ENCODE measurements around the gene TNFRSF11A.

Gene TNFRSF11A

GRCh38 chr18:62384610-62385097, 59.5 kb downstream of the TNFRSF11A start:
- DNase-seq, result no peak

DNA sequence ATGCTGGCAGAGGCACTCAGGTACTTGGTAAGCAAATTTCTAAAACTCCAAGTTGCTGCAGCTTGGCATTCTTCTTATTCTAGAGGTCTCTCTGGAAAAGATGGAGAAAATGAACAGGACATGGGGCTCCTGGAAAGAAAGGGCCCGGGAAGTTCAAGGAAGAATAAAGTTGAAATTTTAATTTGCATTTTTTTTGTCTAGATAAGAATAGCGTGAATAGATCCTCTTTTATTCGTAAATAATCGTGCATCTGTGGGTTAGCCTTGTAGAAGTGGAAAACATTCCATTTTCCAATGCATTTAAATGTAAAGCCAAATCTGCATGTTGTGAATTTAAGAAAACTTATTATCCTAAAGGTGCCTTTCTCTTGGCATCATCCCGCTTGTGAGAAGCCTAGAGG, 61.0 kb downstream of the TNFRSF11A start:
- no peak for DNase-seq

DNA sequence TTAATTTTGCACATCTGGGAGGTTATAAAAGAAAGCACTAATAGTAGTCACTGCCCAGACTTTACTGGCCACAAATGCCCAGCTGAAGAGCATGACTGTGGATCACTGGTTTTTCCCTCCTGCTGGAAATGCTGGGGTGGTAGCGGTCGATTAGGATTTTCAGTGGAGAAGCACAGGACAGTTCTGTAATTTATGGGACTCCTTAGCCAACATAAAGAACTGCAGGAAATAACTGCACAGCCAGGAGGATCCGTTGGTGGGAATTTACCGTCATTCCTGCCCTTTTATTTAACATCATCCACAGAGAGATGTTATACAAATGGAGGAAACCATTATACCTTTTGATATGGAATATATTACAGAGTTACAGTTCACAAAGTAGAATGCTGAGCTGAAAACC, 61.5 kb downstream of the TNFRSF11A start:
- DNase-seq, result no peak

GRCh38 chr18:62387257-62387656, 62.1 kb downstream of the TNFRSF11A start:
- no peak for DNase-seq

DNA sequence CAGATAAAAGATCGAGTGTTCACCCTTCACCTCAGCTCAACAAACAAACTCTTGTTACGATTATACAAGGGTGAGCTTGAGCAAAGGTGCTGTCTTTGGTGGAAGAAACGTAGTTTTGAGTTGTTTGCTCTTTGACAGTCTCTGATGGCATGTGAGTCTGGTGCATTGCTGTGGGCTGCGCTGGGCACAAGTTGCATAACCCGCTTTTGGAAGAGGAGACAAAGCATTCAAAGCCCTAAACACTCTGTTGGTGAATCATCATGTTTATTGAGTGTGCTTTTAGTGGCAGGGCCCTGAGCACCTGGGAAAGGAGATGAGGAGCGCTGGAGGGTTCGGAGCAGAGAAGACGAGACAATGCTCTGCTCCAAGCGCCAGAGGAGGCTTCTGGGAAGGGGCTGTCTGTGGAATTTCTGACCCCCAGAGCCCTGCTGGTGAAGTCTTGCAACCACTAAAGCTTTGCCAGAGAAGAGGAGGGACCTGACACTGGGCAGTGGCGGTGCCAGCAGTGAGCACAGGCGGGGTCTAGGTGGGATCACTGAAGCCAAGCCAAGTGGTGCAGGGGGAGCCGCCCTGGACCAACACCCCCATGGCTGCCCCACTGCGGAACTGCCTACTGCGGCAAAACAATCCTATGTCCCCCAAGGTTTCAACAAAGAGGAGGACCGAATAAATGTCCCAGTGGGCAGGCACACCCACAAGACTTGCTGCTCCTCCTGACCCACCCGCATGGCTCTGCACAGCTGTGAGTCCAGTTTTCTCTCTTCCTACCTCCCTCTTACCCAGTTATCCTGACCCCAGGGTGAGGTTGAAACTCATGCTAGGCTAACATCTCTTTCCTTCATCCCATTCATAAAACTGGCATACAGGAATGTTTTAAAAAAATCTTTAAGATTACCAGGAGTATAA, 64.0 kb downstream of the TNFRSF11A start:
- DNase-seq, result no peak

GRCh38 chr18:62389761-62390481, 64.8 kb downstream of the TNFRSF11A start:
- no peak for DNase-seq

GRCh38 chr18:62394006-62394763, 69.1 kb downstream of the TNFRSF11A start:
- no peak for DNase-seq

- DNase-seq, result no peak
Measured at GRCh38 chr18:62396381-62396780, 71.3 kb downstream of the TNFRSF11A start.

- DNase-seq, result no peak
Measured at GRCh38 chr18:62396967-62397366, 71.9 kb downstream of the TNFRSF11A start.

- DNase-seq, result no peak
Measured at GRCh38 chr18:62398291-62398690, 73.2 kb downstream of the TNFRSF11A start.

- DNase-seq, result no peak
Measured at GRCh38 chr18:62399276-62399675, 74.2 kb downstream of the TNFRSF11A start.

DNA sequence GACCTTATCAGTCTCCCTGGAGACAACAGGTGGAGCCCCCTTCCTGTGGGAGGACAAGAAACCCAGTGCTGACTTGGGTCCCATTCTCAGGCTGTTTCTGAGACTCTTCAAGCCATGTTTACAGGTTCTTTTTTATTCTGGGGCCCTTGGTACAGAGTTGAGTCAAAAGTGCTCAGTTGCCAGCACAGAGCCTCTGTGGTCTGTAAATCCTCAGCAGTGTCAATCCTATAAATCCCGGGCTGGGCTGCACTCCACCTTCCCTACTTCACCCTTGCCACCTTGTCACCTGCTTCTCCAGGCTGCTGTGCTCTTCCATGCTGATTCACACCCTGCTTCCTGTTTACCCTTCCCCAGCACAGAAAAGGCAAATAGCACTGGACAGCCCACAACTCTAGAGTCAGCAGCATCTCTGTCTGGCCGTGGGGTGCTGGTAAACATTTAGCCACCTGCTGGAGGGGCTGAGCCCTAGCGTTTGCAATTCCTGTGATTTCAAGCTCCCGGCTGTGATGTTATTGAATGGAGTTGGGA, 74.7 kb downstream of the TNFRSF11A start:
- no peak for DNase-seq

DNA sequence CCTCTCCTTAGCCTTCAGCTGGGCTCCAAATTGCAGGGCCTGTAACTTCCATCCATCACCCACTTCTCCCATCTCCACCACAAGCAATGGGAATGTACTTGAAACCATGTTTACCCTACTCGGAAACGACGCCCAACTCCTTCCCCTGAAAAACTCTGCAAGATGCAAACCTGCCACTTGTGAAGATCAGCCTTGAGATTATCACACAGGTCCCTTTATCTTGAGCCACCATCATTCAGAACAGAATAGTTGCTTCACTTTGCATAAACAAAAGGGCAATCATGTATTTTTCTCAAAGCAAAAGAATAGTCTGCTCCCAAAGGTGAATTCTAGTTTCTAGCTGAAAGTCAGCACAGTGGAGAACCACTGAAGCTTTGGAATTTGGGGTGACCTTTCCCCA, 75.8 kb downstream of the TNFRSF11A start:
- DNase-seq, result peak; percentile 1

DNA sequence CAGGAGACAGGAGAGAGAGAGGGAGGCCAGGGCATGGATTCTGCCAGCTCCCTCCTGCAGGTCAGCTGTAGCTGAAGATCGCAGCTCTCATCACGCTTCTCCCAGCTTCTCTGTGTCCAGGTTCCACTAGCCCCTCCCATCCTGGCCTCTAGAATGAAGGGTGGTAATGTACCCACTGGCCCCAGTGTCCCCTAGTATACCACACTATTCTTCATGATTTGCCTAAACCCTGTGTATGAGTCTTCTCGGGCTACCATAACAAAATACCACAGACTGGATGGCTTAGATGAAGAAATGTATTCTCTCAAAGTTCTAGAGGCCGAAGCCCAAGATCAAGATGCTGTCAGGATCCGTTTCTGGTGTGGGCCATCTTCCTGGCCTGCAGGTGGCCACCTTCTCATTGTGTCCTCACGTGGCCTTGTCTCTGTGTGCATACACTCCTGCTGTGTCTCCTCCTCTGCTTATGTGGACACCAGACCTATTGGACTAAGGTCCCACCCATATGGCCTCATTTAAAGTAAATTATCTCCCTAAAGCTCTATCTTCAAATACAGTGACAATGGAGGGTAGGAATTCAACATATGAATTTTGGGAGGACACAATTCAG, 77.3 kb downstream of the TNFRSF11A start:
- no peak for DNase-seq

DNA sequence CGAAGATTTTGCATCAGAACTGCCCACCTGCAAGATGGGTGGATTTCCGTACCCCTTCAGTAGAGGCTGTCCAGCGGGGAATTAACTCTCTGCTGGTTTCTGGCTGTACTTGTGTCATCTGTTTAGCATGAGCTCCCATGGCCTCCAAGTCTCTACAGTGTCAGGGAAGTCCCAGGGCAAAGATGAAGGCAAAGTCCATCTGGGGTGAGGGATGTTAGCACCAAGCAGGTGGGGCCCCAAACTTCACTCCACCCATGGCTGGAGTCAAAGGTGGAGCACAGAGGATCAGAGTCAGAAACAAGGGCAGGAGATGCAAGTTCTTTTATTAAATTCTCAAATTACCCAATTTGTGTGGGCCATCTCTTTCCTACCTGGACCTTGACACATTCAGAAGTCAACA, 78.0 kb downstream of the TNFRSF11A start:
- no peak for DNase-seq

- no peak for DNase-seq
Measured at GRCh38 chr18:62404881-62405280, 79.8 kb downstream of the TNFRSF11A start.

- no peak for DNase-seq
Measured at GRCh38 chr18:62407660-62408059, 82.5 kb downstream of the TNFRSF11A start.

DNA sequence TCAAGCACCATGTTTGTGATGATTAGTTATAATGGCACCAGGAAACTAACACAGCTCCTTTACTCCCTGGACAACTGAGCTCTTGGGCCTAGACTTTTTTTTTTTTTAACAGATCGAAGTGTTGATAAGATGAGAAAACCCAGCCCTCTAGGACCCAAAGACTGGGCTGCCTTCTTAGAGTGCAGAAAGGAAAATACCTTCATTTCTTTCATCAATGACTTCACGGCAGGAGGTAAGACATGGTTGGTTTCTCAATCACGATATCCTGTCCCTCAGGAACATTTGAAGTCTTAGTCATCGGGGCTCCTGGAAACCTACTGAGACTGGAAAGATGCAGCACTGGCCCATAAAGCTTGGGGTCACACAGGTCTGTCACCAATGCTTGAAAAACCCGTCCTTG, 84.7 kb downstream of the TNFRSF11A start:
- DNase-seq, result no peak

- DNase-seq, result no peak
Measured at GRCh38 chr18:62412231-62412979, 87.3 kb downstream of the TNFRSF11A start.

- no peak for DNase-seq
Measured at GRCh38 chr18:62413206-62413605, 88.1 kb downstream of the TNFRSF11A start.

- no peak for DNase-seq
Measured at GRCh38 chr18:62418258-62418657, 93.1 kb downstream of the TNFRSF11A start.

DNA sequence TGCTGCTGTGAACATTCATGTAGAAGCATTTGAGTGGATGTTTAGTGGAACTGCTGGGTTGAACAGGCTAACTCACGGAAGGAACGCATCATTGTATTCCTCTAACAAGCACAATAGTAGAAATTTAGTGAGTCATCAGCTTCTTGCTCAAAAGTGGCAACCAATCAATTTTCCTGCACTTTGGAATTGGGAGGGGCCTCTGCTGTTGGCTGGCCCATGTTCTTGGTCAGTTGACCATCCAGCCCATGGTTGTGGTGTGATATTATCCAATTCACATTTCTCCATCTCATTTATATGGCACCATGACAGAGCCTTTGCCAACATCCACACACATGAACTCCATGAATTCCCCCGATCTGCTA, 95.0 kb downstream of the TNFRSF11A start:
- DNase-seq, result no peak

Data from NK-92 treated with Interleukin-12 subunit alpha and Interleukin-12 subunit beta, amount 100 ng/mL, for 24 hours (cell line).